GM23338 (cell line): ENCODE results near the gene GPC6.

Source experiments
- CTCF ChIP-seq, 2 experiments: fragments of 200-600 bp in 1 of 2; sonication (generic) in 1 of 2; conservative IDR thresholded peaks; 2 replicates each; pipeline versions ENCODE4 v1.5.1 to v1.6.1; 2016 to 2017; ENCODE audit warnings: antibody characterized with exemption in 2 of 2, low read depth in 2 of 2, mild to moderate bottlenecking in 2 of 2, moderate library complexity in 1 of 2
- ETS1 ChIP-seq: IDR thresholded peaks from 2 replicates; pipeline ENCODE4 v1.6.1; 2016; ENCODE audit warnings: antibody characterized with exemption
- EZH2 ChIP-seq: fragments of 200-600 bp; sonication (generic); IDR thresholded peaks from one replicate; pipeline ENCODE4 v1.8.0; 2017; ENCODE audit warnings: antibody characterized with exemption, mild to moderate bottlenecking, low read depth; ENCODE audit not compliant: unreplicated experiment
- REST ChIP-seq: IDR thresholded peaks from one replicate; pipeline ENCODE4 v1.6.1; 2018; ENCODE audit warnings: antibody characterized with exemption; ENCODE audit not compliant: unreplicated experiment
- ZNF114 ChIP-seq: fragments of 250-450 bp; sonication (Bioruptor Pico); IDR thresholded peaks from 2 replicates; pipeline ENCODE4 v1.5.0; 2020; ENCODE audit warnings: mild to moderate bottlenecking, moderate library complexity
- ZNF331 ChIP-seq: fragments of 250-450 bp; sonication (Bioruptor Pico); IDR thresholded peaks from 2 replicates; pipeline ENCODE4 v1.5.0; 2020; ENCODE audit warnings: low read depth, mild to moderate bottlenecking, moderate library complexity

GRCh38 chr13:93296584-93296983, 70.0 kb downstream of the GPC6 start:
- no peak for TF ChIP-seq CTCF (conservative IDR thresholded peaks at IDR 0.05; ENCODE audit: low read depth in 2 of 2)
- TF ChIP-seq ETS1 = no peak
- no peak for TF ChIP-seq REST
- no peak for TF ChIP-seq ZNF331 (CRISPR knock-in tag)
- no peak for TF ChIP-seq EZH2
- TF ChIP-seq ZNF114 (CRISPR knock-in tag) = no peak
